ENCODE results near the gene OR5K1. TPM values are rescaled to one million over a fixed set of nuclear protein-coding genes. Genes with fewer than 3 reads are reported as not detected.

Gene OR5K1
- total RNA-seq: not detected

- no peak for DNase-seq (ENCODE audit: low read depth in 2 of 3, low spot score in 2 of 3)
Measured at GRCh38 chr3:98462901-98463300, at the start of gene OR5K1. Gene OR5K1, plus strand, starts transcription at chr3:98463201. Its CDS starts 6,376 bp downstream, at chr3:98469577.

GRCh38 chr3:98432575-98432974 lies 30.4 kb upstream of the OR5K1 start:
- DNase-seq (ENCODE audit: low read depth in 2 of 3, low spot score in 2 of 3): no peak

GRCh38 chr3:98433764-98434163 lies 29.2 kb upstream of the OR5K1 start:
- DNase-seq (ENCODE audit: low read depth in 2 of 3, low spot score in 2 of 3): no peak

GRCh38 chr3:98434412-98434811 lies 28.6 kb upstream of the OR5K1 start:
- no peak for DNase-seq (ENCODE audit: low read depth in 2 of 3, low spot score in 2 of 3)

GRCh38 chr3:98440283-98440682 lies 22.7 kb upstream of the OR5K1 start:
- DNase-seq (ENCODE audit: low read depth in 2 of 3, low spot score in 2 of 3): no peak

GRCh38 chr3:98445949-98446406 lies 17.0 kb upstream of the OR5K1 start:
- DNase-seq (ENCODE audit: low read depth in 2 of 3, low spot score in 2 of 3): no peak

GRCh38 chr3:98449606-98450193 lies 13.3 kb upstream of the OR5K1 start:
- no peak for DNase-seq (ENCODE audit: low read depth in 2 of 3, low spot score in 2 of 3)

GRCh38 chr3:98450372-98450771 lies 12.6 kb upstream of the OR5K1 start:
- no peak for DNase-seq (ENCODE audit: low read depth in 2 of 3, low spot score in 2 of 3)

- no peak for DNase-seq (ENCODE audit: low read depth in 2 of 3, low spot score in 2 of 3)
Measured at GRCh38 chr3:98453827-98454226, 9.2 kb upstream of the OR5K1 start.

- no peak for DNase-seq (ENCODE audit: low read depth in 2 of 3, low spot score in 2 of 3)
Measured at GRCh38 chr3:98454929-98455328, 8.1 kb upstream of the OR5K1 start.

- no peak for DNase-seq (ENCODE audit: low read depth in 2 of 3, low spot score in 2 of 3)
Measured at GRCh38 chr3:98457543-98457942, 5.5 kb upstream of the OR5K1 start.

- DNase-seq (ENCODE audit: low read depth in 2 of 3, low spot score in 2 of 3): no peak
Measured at GRCh38 chr3:98460220-98460619, 2.8 kb upstream of the OR5K1 start.

- DNase-seq (ENCODE audit: low read depth in 2 of 3, low spot score in 2 of 3): no peak
Measured at GRCh38 chr3:98482717-98483482, 19.9 kb downstream of the OR5K1 start.

GRCh38 chr3:98483626-98484025 lies 20.6 kb downstream of the OR5K1 start:
- DNase-seq (ENCODE audit: low read depth in 2 of 3, low spot score in 2 of 3): no peak

- no peak for DNase-seq (ENCODE audit: low read depth in 2 of 3, low spot score in 2 of 3)
Measured at GRCh38 chr3:98497381-98497780, 34.4 kb downstream of the OR5K1 start, which contains the start of gene OR5K2. Gene OR5K2, plus strand, starts transcription at chr3:98497681. Its CDS starts 0 bp downstream, at chr3:98497681.

GRCh38 chr3:98500019-98500418 lies 37.0 kb downstream of the OR5K1 start:
- DNase-seq (ENCODE audit: low read depth in 2 of 3, low spot score in 2 of 3): no peak

GRCh38 chr3:98501270-98501669 lies 38.3 kb downstream of the OR5K1 start:
- DNase-seq (ENCODE audit: low read depth in 2 of 3, low spot score in 2 of 3): no peak

- no peak for DNase-seq (ENCODE audit: low read depth in 2 of 3, low spot score in 2 of 3)
Measured at GRCh38 chr3:98501863-98502576, 39.0 kb downstream of the OR5K1 start.

- no peak for DNase-seq (ENCODE audit: low read depth in 2 of 3, low spot score in 2 of 3)
Measured at GRCh38 chr3:98504539-98504938, 41.5 kb downstream of the OR5K1 start.

GRCh38 chr3:98508582-98508981 lies 45.6 kb downstream of the OR5K1 start:
- DNase-seq (ENCODE audit: low read depth in 2 of 3, low spot score in 2 of 3): no peak

GRCh38 chr3:98512576-98512975 lies 49.6 kb downstream of the OR5K1 start:
- DNase-seq (ENCODE audit: low read depth in 2 of 3, low spot score in 2 of 3): no peak

GRCh38 chr3:98513091-98513511 lies 50.1 kb downstream of the OR5K1 start:
- DNase-seq (ENCODE audit: low read depth in 2 of 3, low spot score in 2 of 3): no peak
